ENCODE measurements around the gene TSPAN15. TPM values are rescaled to one million over a fixed set of nuclear protein-coding genes. Genes with fewer than 3 reads are reported as not detected.
"Not testable (repeated sequence)": the region's sequence is repeated elsewhere in the genome, so short reads cannot be mapped to it uniquely, and the experiment has no call there.

TSPAN15 gene
- total RNA-seq, 1 donor from 2014 or later = 103 TPM

GRCh38 chr10:69438536-69439349 lies 12.5 kb upstream of the TSPAN15 start:
- DNase-seq (ENCODE audit: low spot score) (no peak), ATAC-seq (peak; percentile 44)
- intact Hi-C loops (cut with DNase I) = no loop called here

- ATAC-seq (peak; percentile 15), DNase-seq (ENCODE audit: low spot score) (no peak)
- intact Hi-C loops (cut with DNase I) = no loop called here
Measured at GRCh38 chr10:69439350-69439739, 11.9 kb upstream of the TSPAN15 start.

GRCh38 chr10:69439813-69440506 lies 11.3 kb upstream of the TSPAN15 start:
- DNase-seq (ENCODE audit: low spot score) (no peak), ATAC-seq (no peak)
- intact Hi-C loops (cut with DNase I) = no loop called here

GRCh38 chr10:69443354-69443753 lies 7.9 kb upstream of the TSPAN15 start:
- ATAC-seq (no peak), DNase-seq (ENCODE audit: low spot score) (no peak)
- intact Hi-C loops (cut with DNase I) = no loop called here

- intact Hi-C loops (cut with DNase I) = no loop called here
- DNase-seq (ENCODE audit: low spot score) = no peak
- no peak for ATAC-seq
Measured at GRCh38 chr10:69445041-69445440, 6.2 kb upstream of the TSPAN15 start.

- no peak for ATAC-seq
- intact Hi-C loops (cut with DNase I) = no loop called here
- no peak for DNase-seq (ENCODE audit: low spot score)
Measured at GRCh38 chr10:69446229-69446628, 5.0 kb upstream of the TSPAN15 start.

- DNase-seq (ENCODE audit: low spot score) = no peak
- ATAC-seq = no peak
- intact Hi-C loops (cut with DNase I) = no loop called here
Measured at GRCh38 chr10:69446650-69447151, 4.6 kb upstream of the TSPAN15 start.

GRCh38 chr10:69449841-69450240 lies 1.4 kb upstream of the TSPAN15 start:
- ATAC-seq = peak; percentile 73
- DNase-seq (ENCODE audit: low spot score) = no peak
- intact Hi-C loops (cut with DNase I) = no loop called here

GRCh38 chr10:69450395-69450794 lies 870 bp upstream of the TSPAN15 start:
- intact Hi-C loops (cut with DNase I); DNase-seq (ENCODE audit: low spot score); ATAC-seq: not testable (repeated sequence)

- no peak for DNase-seq (ENCODE audit: low spot score)
- intact Hi-C loops (cut with DNase I) = no loop called here
- ATAC-seq = peak; percentile 7
Measured at GRCh38 chr10:69451784-69452251, 553 bp downstream of the TSPAN15 start.

- intact Hi-C loops (cut with DNase I) = no loop called here
- ATAC-seq (no peak), DNase-seq (ENCODE audit: low spot score) (no peak)
Measured at GRCh38 chr10:69452676-69453415, 1.6 kb downstream of the TSPAN15 start.

- DNase-seq (ENCODE audit: low spot score) (no peak), ATAC-seq (no peak)
- intact Hi-C loops (cut with DNase I) = no loop called here
Measured at GRCh38 chr10:69453795-69454194, 2.5 kb downstream of the TSPAN15 start.

- intact Hi-C loops (cut with DNase I) = no loop called here
- ATAC-seq = no peak
- no peak for DNase-seq (ENCODE audit: low spot score)
Measured at GRCh38 chr10:69455006-69455763, 3.9 kb downstream of the TSPAN15 start.

GRCh38 chr10:69456880-69457693 lies 5.8 kb downstream of the TSPAN15 start:
- intact Hi-C loops (cut with DNase I) = no loop called here
- ATAC-seq (no peak), DNase-seq (ENCODE audit: low spot score) (no peak)

- intact Hi-C loops (cut with DNase I) = no loop called here
- no peak for DNase-seq (ENCODE audit: low spot score)
- ATAC-seq = no peak
Measured at GRCh38 chr10:69457771-69458237, 6.5 kb downstream of the TSPAN15 start.

- ATAC-seq = peak; percentile 41
- DNase-seq (ENCODE audit: low spot score) = no peak
- intact Hi-C loops (cut with DNase I) = no loop called here
Measured at GRCh38 chr10:69458430-69459100, 7.3 kb downstream of the TSPAN15 start.

GRCh38 chr10:69459101-69459790 lies 8.0 kb downstream of the TSPAN15 start:
- DNase-seq (ENCODE audit: low spot score) = no peak
- no peak for ATAC-seq
- intact Hi-C loops (cut with DNase I) = no loop called here
